ENCODE results near the gene PDHA2.
"Not testable (repeated sequence)": the region's sequence is repeated elsewhere in the genome, so short reads cannot be mapped to it uniquely, and the experiment has no call there.

Gene PDHA2

GRCh38 chr4:95850161-95850560, 10.3 kb downstream of the PDHA2 start:
- no peaks in the 10 kb centered on the region for H3K4me1 ChIP-seq (ENCODE audit: control insufficient read depth in 2 of 2, insufficient read depth in 2 of 2, low read length in 2 of 2)
- H3K9ac ChIP-seq (ENCODE audit: low read depth in 1 of 2, low read length in 2 of 2) = no peak overlapping the region
- no peak overlapping the region for H3K27ac ChIP-seq (ENCODE audit: low read depth in 2 of 2, low read length in 2 of 2)
- H3K36me3 ChIP-seq (ENCODE audit: control insufficient read depth in 2 of 2, insufficient read depth in 2 of 2, low read length in 2 of 2) = no peaks in the 10 kb centered on the region
- no peak overlapping the region for H3K4me3 ChIP-seq (ENCODE audit: low read length in 2 of 2)
- no peaks in the 10 kb centered on the region for H3K27me3 ChIP-seq (ENCODE audit: control insufficient read depth in 2 of 2, insufficient read depth in 2 of 2, low read length in 2 of 2)
- H3K9me3 ChIP-seq (ENCODE audit: control insufficient read depth in 2 of 2, low read length in 2 of 2) = no peaks in the 10 kb centered on the region

- H3K36me3 ChIP-seq (ENCODE audit: control insufficient read depth in 2 of 2, insufficient read depth in 2 of 2, low read length in 2 of 2) = no peaks in the 10 kb centered on the region
- H3K9ac ChIP-seq (ENCODE audit: low read depth in 1 of 2, low read length in 2 of 2) = no peak overlapping the region
- no peak overlapping the region for H3K4me3 ChIP-seq (ENCODE audit: low read length in 2 of 2)
- H3K4me1 ChIP-seq (ENCODE audit: control insufficient read depth in 2 of 2, insufficient read depth in 2 of 2, low read length in 2 of 2) = no peaks in the 10 kb centered on the region
- H3K27me3 ChIP-seq (ENCODE audit: control insufficient read depth in 2 of 2, insufficient read depth in 2 of 2, low read length in 2 of 2) = no peaks in the 10 kb centered on the region
- H3K27ac ChIP-seq (ENCODE audit: low read depth in 2 of 2, low read length in 2 of 2) = no peak overlapping the region
- H3K9me3 ChIP-seq (ENCODE audit: control insufficient read depth in 2 of 2, low read length in 2 of 2) = no peaks in the 10 kb centered on the region
Measured at GRCh38 chr4:95857761-95858160, 17.9 kb downstream of the PDHA2 start.

DNA sequence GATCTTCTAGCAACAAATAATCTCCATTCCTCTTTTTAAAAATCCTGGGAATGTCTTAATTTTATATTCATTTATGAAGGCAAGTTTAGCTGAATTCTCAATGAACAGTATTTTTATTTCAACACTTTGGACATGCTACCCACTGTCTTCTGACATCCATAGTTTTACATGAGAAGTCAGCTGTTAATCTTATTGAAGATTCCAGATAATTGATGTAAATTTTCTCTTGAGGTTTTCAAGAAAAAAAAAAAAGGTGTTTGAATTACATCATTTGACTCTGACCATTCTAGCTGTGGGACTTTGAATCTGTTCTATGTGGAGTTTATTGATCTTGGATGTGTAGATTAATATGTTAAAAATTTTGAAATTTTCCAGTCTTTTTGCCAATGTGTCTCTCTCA, 28.0 kb downstream of the PDHA2 start:
- Histone ChIP-seq H3K4me1 (ENCODE audit: control insufficient read depth in 2 of 2, insufficient read depth in 2 of 2, low read length in 2 of 2) (no peaks in the 10 kb centered on the region), H3K4me3 (ENCODE audit: low read length in 2 of 2) (no peak overlapping the region)

GRCh38 chr4:95869414-95869813, 29.5 kb downstream of the PDHA2 start:
- H3K9me3 ChIP-seq (ENCODE audit: control insufficient read depth in 2 of 2, low read length in 2 of 2); H3K9ac ChIP-seq (ENCODE audit: low read depth in 1 of 2, low read length in 2 of 2); H3K4me3 ChIP-seq (ENCODE audit: low read length in 2 of 2): not testable (repeated sequence)

More for the DNA sequence above, 28.0 kb downstream of the PDHA2 start:
- no peaks in the 10 kb centered on the region for H3K36me3 ChIP-seq (ENCODE audit: control insufficient read depth in 2 of 2, insufficient read depth in 2 of 2, low read length in 2 of 2)
- H3K27ac ChIP-seq (ENCODE audit: low read depth in 2 of 2, low read length in 2 of 2) = no peak overlapping the region
- no peaks in the 10 kb centered on the region for H3K27me3 ChIP-seq (ENCODE audit: control insufficient read depth in 2 of 2, insufficient read depth in 2 of 2, low read length in 2 of 2)
- H3K9ac ChIP-seq (ENCODE audit: low read depth in 1 of 2, low read length in 2 of 2) = no peak overlapping the region
- H3K9me3 ChIP-seq (ENCODE audit: control insufficient read depth in 2 of 2, low read length in 2 of 2) = peaks cover 3 to 5% of the 10 kb centered on the region in 2 donors

DNA sequence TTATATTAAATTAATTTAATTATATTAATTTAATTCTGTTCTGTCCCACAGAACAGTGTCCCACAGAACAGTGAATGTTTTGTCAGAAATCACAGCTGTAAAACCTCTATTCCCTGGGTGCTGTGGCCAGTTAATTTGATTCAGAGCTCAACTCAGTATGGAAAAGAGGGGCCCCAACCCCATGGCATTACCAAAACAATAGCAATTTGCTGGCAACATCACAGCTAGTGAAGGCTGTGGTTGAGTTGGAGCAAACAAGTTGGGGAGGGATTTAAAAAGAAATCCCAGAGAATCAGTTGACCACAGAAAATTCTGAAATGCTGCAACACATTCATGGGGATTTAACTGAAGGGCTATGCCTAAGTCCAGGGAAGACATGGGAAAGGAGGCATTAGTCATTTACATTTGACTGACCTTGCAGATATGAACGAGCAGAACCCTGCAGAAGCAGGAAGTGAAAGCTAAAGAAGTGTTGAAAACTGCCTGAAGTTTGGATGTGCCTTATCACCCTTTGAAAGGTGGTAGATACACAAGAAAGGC, 30.1 kb downstream of the PDHA2 start:
- no peak overlapping the region for H3K27ac ChIP-seq (ENCODE audit: low read depth in 2 of 2, low read length in 2 of 2)
- no peaks in the 10 kb centered on the region for H3K27me3 ChIP-seq (ENCODE audit: control insufficient read depth in 2 of 2, insufficient read depth in 2 of 2, low read length in 2 of 2)
- no peaks in the 10 kb centered on the region for H3K4me1 ChIP-seq (ENCODE audit: control insufficient read depth in 2 of 2, insufficient read depth in 2 of 2, low read length in 2 of 2)
- no peak overlapping the region for H3K9ac ChIP-seq (ENCODE audit: low read depth in 1 of 2, low read length in 2 of 2)
- peaks cover 3 to 5% of the 10 kb centered on the region in 2 donors for H3K9me3 ChIP-seq (ENCODE audit: control insufficient read depth in 2 of 2, low read length in 2 of 2)
- no peak overlapping the region for H3K4me3 ChIP-seq (ENCODE audit: low read length in 2 of 2)
- no peaks in the 10 kb centered on the region for H3K36me3 ChIP-seq (ENCODE audit: control insufficient read depth in 2 of 2, insufficient read depth in 2 of 2, low read length in 2 of 2)

More at GRCh38 chr4:95869414-95869813, 29.5 kb downstream of the PDHA2 start:
- not testable (repeated sequence) for H3K4me1 ChIP-seq (ENCODE audit: control insufficient read depth in 2 of 2, insufficient read depth in 2 of 2, low read length in 2 of 2); H3K36me3 ChIP-seq (ENCODE audit: control insufficient read depth in 2 of 2, insufficient read depth in 2 of 2, low read length in 2 of 2); H3K27me3 ChIP-seq (ENCODE audit: control insufficient read depth in 2 of 2, insufficient read depth in 2 of 2, low read length in 2 of 2); H3K27ac ChIP-seq (ENCODE audit: low read depth in 2 of 2, low read length in 2 of 2)

DNA sequence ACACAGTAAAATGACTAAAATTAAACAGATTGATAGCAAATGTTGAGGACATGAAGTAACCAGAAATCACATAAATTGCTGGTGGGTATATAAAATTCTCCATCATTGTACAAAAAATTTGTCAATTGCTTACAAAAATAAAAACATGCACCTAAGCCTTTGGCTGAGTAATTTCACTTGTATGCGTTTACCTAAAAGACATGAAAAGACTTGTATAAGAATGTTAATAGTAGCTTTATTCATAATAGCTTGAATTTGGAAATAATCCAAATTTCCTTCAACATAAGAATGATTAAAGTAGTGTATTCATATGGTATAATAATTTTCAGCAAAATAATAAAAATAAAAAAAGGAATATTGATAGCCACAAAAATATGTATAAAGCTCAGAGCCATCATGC, 37.7 kb downstream of the PDHA2 start:
- Histone ChIP-seq H3K9ac (ENCODE audit: low read depth in 1 of 2, low read length in 2 of 2) (no peak overlapping the region), H3K9me3 (ENCODE audit: control insufficient read depth in 2 of 2, low read length in 2 of 2) (no peaks in the 10 kb centered on the region), H3K27me3 (ENCODE audit: control insufficient read depth in 2 of 2, insufficient read depth in 2 of 2, low read length in 2 of 2) (no peaks in the 10 kb centered on the region), H3K36me3 (ENCODE audit: control insufficient read depth in 2 of 2, insufficient read depth in 2 of 2, low read length in 2 of 2) (no peaks in the 10 kb centered on the region), H3K27ac (ENCODE audit: low read depth in 2 of 2, low read length in 2 of 2) (no peak overlapping the region), H3K4me1 (ENCODE audit: control insufficient read depth in 2 of 2, insufficient read depth in 2 of 2, low read length in 2 of 2) (no peaks in the 10 kb centered on the region), H3K4me3 (ENCODE audit: low read length in 2 of 2) (no peak overlapping the region)

DNA sequence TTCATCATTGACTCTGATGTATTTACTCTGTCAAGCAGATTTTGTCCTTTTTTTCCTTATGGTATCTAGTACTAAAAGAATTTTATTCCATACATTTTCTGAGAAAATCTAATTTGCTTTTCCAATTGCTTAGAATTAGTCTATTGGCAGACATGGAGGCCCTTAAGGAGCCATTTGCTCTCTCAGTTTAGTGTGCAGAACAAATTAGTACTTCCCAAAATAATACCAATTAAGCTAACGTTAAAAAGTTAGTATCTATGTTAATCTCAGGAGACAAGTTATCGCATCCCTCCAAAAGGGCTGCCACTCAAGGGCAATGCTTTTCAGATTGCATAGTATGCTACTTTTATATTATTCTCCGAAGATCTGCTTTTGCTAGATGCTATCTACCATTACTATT, 47.7 kb downstream of the PDHA2 start:
- Histone ChIP-seq H3K27me3 (ENCODE audit: control insufficient read depth in 2 of 2, insufficient read depth in 2 of 2, low read length in 2 of 2) (no peaks in the 10 kb centered on the region), H3K9ac (ENCODE audit: low read depth in 1 of 2, low read length in 2 of 2) (no peak overlapping the region), H3K4me1 (ENCODE audit: control insufficient read depth in 2 of 2, insufficient read depth in 2 of 2, low read length in 2 of 2) (no peaks in the 10 kb centered on the region), H3K9me3 (ENCODE audit: control insufficient read depth in 2 of 2, low read length in 2 of 2) (no peaks in the 10 kb centered on the region), H3K36me3 (ENCODE audit: control insufficient read depth in 2 of 2, insufficient read depth in 2 of 2, low read length in 2 of 2) (no peaks in the 10 kb centered on the region), H3K4me3 (ENCODE audit: low read length in 2 of 2) (no peak overlapping the region), H3K27ac (ENCODE audit: low read depth in 2 of 2, low read length in 2 of 2) (no peak overlapping the region)

DNA sequence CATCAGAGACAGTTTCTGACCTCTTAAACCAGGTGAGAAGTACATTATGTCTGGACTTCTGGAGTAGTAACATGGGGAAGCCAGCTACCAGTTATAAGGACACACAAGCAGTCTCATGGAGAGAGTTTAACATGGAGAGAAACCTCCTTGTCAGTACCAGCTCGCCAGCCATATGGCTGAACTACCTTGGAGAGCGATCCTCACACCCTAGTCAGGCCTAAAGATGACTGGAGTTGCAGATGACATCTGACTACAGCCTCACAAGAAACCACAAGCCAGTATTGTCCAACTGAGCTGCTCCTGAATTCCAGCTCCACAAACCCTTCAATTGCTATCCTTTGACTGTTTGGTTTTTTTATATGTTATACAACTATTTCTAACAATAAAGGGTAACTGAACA, 49.8 kb downstream of the PDHA2 start:
- H3K27ac ChIP-seq (ENCODE audit: low read depth in 2 of 2, low read length in 2 of 2) = no peak overlapping the region
- no peaks in the 10 kb centered on the region for H3K36me3 ChIP-seq (ENCODE audit: control insufficient read depth in 2 of 2, insufficient read depth in 2 of 2, low read length in 2 of 2)
- no peak overlapping the region for H3K9ac ChIP-seq (ENCODE audit: low read depth in 1 of 2, low read length in 2 of 2)
- H3K4me1 ChIP-seq (ENCODE audit: control insufficient read depth in 2 of 2, insufficient read depth in 2 of 2, low read length in 2 of 2) = no peaks in the 10 kb centered on the region
- H3K27me3 ChIP-seq (ENCODE audit: control insufficient read depth in 2 of 2, insufficient read depth in 2 of 2, low read length in 2 of 2) = no peaks in the 10 kb centered on the region
- no peak overlapping the region for H3K4me3 ChIP-seq (ENCODE audit: low read length in 2 of 2)
- H3K9me3 ChIP-seq (ENCODE audit: control insufficient read depth in 2 of 2, low read length in 2 of 2) = no peaks in the 10 kb centered on the region

Measured in mucosa of rectum (tissue), 2 donors.